GM12891 (cell line): ENCODE data around the gene LRRC26.

Experiments
- POLR2A ChIP-seq: IDR thresholded peaks from 2 replicates; pipeline ENCODE4 v1.6.1; 2011; ENCODE audit warnings: low read depth, low read length, control low read depth
- POLR2AphosphoS5 ChIP-seq: IDR thresholded peaks from 2 replicates; pipeline ENCODE4 v1.6.1; 2011; ENCODE audit warnings: low read depth, low read length, control low read depth
- POU2F2 ChIP-seq: IDR thresholded peaks from 2 replicates; pipeline ENCODE4 v1.6.1; 2011; ENCODE audit warnings: low read depth, mild to moderate bottlenecking, control low read depth, low read length, moderate library complexity
- TAF1 ChIP-seq: IDR thresholded peaks from 2 replicates; pipeline ENCODE4 v1.6.1; 2011; ENCODE audit warnings: low read depth, low read length, control low read depth

GRCh38 chr9:137217276-137218211, 47.7 kb upstream of the LRRC26 start:
- TF ChIP-seq POLR2AphosphoS5 (no peak), POLR2A (no peak), TAF1 (no peak), POU2F2 (no peak)
